ENCODE results near the gene TUBB2B. TPM values are rescaled to one million over a fixed set of nuclear protein-coding genes. Genes with fewer than 3 reads are reported as not detected.

TUBB2B gene
- total RNA-seq, 1 donor from 2014 or later, result 287 TPM

DNA sequence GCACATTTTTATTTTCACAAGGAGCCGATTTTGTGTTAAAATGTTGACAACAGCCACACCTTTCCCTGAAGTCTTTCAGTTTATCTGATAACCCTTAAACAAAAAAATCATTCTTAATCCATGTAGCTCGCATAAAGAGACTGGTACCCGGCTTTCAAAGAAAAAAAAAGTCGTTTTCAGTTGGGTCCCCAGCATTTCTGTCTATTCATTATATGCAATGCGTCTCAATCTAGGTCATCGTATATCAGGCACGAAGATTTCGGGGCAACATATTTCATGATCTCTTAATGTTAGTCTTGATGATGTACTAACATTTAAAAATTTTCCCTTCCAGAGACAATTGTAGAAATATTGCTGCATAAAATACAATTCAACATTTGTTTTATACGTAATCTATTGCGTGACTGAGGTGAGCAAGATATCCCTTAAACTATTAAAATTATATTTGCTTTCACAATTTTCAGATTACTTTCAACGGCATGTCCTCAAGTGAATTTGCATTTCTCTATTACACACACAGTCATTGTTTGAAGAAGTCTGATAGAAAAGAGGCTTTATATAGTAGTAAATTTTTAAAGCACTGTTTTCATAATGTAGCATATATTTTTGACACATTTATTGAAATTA is 2.9 kb upstream of the TUBB2B start:
- Histone ChIP-seq H3K27me3 (ENCODE audit: control insufficient read depth, insufficient read depth, low read length) (peaks cover 22% of the 10 kb centered on the region), H3K4me3 (ENCODE audit: low read depth, low read length) (no peak overlapping the region), H3K36me3 (ENCODE audit: control insufficient read depth, insufficient read depth, low read length) (no peaks in the 10 kb centered on the region)
- DNase-seq (ENCODE audit: low read depth), result no peak
- TF ChIP-seq, protein P1, sequence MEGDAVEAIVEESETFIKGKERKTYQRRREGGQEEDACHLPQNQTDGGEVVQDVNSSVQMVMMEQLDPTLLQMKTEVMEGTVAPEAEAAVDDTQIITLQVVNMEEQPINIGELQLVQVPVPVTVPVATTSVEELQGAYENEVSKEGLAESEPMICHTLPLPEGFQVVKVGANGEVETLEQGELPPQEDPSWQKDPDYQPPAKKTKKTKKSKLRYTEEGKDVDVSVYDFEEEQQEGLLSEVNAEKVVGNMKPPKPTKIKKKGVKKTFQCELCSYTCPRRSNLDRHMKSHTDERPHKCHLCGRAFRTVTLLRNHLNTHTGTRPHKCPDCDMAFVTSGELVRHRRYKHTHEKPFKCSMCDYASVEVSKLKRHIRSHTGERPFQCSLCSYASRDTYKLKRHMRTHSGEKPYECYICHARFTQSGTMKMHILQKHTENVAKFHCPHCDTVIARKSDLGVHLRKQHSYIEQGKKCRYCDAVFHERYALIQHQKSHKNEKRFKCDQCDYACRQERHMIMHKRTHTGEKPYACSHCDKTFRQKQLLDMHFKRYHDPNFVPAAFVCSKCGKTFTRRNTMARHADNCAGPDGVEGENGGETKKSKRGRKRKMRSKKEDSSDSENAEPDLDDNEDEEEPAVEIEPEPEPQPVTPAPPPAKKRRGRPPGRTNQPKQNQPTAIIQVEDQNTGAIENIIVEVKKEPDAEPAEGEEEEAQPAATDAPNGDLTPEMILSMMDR (IDR thresholded peaks at IDR 0.05; ENCODE audit: insufficient read depth, low read length, poor library complexity, severe bottlenecking), result no peak

DNA sequence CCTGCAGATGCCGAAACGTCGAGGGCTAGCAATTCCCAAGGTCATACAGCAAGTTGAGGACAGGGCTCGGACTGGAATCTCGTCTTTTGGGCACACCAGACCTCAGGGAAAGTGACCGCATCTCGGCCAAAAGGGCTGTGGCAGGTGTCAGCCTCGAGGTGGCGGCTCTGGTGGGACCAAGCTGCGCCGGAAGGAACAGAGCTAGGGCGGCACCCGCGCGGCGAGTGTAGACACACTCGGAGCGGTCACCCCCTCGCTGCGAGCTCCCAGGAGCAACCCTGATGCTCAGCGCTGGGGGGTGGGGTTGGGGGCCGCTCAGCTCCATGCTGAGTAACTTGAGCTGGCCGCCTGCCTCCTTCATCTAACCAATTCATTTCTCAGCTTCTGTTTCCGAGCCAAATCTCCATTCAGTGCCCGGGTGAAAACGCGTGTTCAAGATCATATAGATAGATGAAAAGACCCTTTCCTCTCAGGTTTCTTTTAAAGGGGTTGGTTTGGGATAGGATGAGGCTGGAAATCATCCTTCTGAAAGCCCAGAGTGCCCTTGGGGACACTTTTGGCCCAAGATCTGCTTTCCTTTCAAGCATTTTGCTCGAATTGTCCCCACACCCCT is 2.2 kb upstream of the TUBB2B start:
- TF ChIP-seq, protein P1 (IDR thresholded peaks at IDR 0.05; ENCODE audit: insufficient read depth, low read length, poor library complexity, severe bottlenecking), result peak; percentile 12

DNA sequence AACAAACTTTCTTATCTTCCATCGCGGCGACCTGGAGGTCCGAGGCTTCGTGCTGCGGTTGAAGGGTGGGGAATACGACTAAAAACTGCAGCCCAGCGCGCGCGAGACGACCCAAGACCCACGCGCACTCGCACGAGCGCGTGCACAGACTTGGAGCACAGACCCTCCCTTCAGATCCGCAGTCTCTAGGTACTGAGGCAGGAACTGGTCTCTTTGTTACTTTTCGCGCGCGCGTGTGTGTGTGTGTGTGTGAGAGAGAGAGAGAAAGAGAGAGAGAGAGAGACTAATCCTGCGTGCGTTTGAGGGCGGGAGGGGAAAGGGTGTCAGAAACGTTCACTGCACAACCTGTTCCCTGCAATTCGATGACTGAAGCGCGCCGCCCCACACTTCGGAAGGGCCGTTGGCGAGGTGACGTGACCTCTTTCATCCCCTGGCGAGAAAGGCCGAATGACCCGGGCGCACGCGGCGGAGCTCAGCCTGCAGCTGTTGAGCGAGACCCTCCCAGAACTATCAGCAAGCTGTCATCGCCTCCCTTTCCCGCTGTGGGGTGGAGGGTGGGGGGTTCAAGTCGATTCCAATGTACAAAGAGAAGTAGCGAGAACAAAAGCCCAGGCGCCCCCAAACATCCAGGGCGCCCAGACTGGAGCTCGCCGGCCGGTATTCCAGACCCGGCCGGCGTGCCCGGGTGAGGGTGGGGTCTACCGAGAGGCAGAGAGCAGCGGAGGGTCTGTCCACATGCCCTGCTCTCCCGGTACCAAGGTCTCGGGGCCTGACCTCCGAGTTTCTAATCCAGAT is 1.5 kb upstream of the TUBB2B start:
- Histone ChIP-seq H3K4me3 (ENCODE audit: low read depth, low read length) (peak overlapping the region; percentile 9), H3K36me3 (ENCODE audit: control insufficient read depth, insufficient read depth, low read length) (no peaks in the 10 kb centered on the region), H3K27me3 (ENCODE audit: control insufficient read depth, insufficient read depth, low read length) (peaks cover 22% of the 10 kb centered on the region)
- TF ChIP-seq, protein P1 (IDR thresholded peaks at IDR 0.05; ENCODE audit: insufficient read depth, low read length, poor library complexity, severe bottlenecking), result no peak
- no peak for DNase-seq (ENCODE audit: low read depth)

More for the DNA sequence above, 2.2 kb upstream of the TUBB2B start:
- H3K27me3 ChIP-seq (ENCODE audit: control insufficient read depth, insufficient read depth, low read length), result peaks cover 22% of the 10 kb centered on the region
- no peaks in the 10 kb centered on the region for H3K36me3 ChIP-seq (ENCODE audit: control insufficient read depth, insufficient read depth, low read length)
- no peak overlapping the region for H3K4me3 ChIP-seq (ENCODE audit: low read depth, low read length)
- DNase-seq (ENCODE audit: low read depth), result no peak

DNA sequence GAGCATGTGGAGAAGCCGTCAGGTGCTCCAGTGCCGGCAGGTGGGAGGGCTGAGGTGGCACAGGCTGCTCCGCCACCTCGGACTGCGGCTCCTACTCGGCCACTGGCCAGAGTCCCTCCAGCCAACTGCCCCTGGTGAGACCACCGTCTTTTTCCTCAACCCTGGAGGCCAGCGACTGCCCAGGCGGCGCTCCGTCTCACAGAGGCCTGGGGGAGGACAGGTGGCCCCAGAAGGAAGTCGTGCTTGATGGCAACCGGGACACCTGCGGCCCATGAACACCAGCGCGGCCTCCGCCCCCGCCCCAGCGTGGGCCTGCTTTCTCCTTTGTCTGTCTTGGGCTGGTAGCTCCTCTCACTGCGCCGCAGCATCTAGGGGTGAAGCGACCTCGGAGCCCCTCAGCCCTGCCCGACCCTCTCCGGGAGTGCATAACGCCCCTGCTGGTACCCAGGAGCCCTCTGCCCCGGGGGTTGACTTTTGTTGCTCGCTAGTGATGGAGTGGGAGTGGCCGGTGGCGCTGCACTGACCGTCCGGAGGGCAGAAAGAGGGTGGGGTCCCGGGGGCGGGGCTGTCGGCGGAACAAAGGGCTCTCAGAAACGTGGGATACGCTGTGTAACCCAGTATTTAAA is 706 bp upstream of the TUBB2B start:
- TF ChIP-seq, protein P1 (IDR thresholded peaks at IDR 0.05; ENCODE audit: insufficient read depth, low read length, poor library complexity, severe bottlenecking), result no peak
- H3K36me3 ChIP-seq (ENCODE audit: control insufficient read depth, insufficient read depth, low read length), result no peaks in the 10 kb centered on the region
- DNase-seq (ENCODE audit: low read depth), result no peak
- H3K4me3 ChIP-seq (ENCODE audit: low read depth, low read length), result peak overlapping the region; percentile 73
- H3K27me3 ChIP-seq (ENCODE audit: control insufficient read depth, insufficient read depth, low read length), result peaks cover 22% of the 10 kb centered on the region

DNA sequence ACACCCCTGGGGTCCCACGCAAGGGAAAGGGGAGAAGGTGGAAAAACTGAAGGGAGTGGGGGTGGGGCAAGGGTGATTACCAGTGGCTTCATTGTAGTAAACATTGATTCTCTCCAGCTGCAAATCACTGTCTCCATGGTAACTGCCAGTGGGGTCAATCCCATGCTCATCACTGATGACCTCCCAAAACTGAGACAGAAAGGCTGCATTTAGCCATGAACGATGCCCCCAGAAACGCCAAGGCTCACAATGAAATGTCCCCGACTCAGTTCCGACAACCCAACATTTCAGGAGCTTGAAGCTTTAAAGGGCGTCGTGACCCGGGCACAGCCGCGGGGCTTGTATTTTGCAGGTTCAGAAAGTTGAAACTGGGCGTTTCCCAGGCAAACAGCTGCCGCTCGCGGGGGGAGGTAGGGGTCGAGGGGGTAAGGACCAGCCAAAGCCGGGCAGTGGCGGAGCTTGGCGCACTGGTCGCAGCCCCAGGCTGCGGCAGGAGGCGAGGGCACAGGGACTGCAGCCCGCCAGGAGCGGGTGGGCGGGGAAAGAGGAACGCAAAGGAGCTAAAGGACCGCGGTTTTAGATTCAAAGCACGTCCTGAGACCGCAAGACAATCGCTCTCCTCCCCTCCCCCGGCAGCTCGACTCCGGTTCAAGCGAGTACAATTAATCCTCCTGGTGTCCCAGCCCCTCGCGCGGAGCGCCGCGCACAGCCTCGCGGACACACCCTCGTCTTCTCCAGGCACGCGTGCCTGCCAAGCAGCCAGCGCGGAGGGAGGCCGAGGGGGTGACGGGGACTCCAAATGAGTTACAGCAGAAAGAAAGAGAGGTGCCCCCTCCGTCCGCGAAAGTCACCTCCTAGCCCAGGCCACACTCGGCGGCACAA is 731 bp downstream of the TUBB2B start:
- DNase-seq (ENCODE audit: low read depth), result no peak
- TF ChIP-seq, protein P1 (IDR thresholded peaks at IDR 0.05; ENCODE audit: insufficient read depth, low read length, poor library complexity, severe bottlenecking), result no peak
- Histone ChIP-seq H3K4me3 (ENCODE audit: low read depth, low read length) (peak overlapping the region; percentile 73), H3K36me3 (ENCODE audit: control insufficient read depth, insufficient read depth, low read length) (no peaks in the 10 kb centered on the region), H3K27me3 (ENCODE audit: control insufficient read depth, insufficient read depth, low read length) (peaks cover 22% of the 10 kb centered on the region)

Data from kidney epithelial cell (primary cell).